ENCODE measurements around the gene ERC2.

GRCh38 chr3:56087451-56088053 is 380.7 kb downstream of the ERC2 start:
- TF ChIP-seq CTCF (conservative IDR thresholded peaks at IDR 0.05 in 1 of 2, IDR thresholded peaks at IDR 0.05 in 1 of 2; ENCODE audit: extremely low read depth in 1 of 2, insufficient read depth in 1 of 2, low read depth in 1 of 2, low read length in 2 of 2) (no peak), EZH2 (IDR thresholded peaks at IDR 0.05; ENCODE audit: borderline replicate concordance, low read length) (no peak)

Data from mammary epithelial cell (primary cell).